GM12872 (cell line): Measurements from ENCODE around the gene PTK6.

Experiments
- TF ChIP-seq, protein P1 (sequence below): IDR thresholded peaks from 3 replicates; pipeline ENCODE4 v1.5.1; 2011; ENCODE audit warnings: low read depth, mild to moderate bottlenecking, low read length, moderate library complexity; ENCODE audit not compliant: insufficient read depth

PTK6 gene

DNA sequence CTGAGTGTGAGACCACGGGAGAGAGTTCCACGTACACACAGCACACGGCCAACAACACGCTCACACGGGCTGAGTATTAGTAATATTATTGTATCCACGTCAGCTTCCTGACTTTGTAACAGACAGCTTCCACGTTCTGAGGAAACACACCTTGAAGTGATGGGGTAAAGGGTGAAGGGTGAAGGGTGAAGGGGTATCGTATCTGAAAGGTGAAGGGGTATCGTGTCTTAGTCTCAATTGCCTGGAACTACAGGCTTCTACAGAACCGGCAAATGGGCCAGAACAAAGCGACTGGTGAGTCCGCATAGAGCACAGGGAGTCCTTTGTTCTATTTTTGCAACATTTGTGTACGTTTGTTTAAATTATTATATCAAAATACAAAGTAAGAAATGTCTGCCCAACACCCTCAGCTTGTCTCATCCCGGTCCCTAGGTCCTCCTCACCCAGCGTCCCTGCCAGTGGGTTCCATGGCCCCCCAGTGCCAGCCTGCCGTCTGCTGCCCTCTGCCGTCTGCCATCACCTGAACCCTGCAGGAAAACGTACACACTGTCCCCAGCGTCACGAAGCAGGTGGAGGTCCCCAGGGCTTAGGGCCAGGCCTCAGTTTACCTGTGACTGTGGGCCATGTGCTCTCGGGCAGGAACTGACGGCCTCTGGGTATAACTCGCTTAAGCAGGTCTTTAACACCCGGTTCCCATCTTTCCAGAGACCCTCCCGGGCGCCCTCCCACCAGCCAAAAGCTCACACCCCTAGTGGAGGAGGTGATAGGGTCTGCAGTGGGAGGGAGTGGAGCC is 41.2 kb upstream of the PTK6 start:
- TF ChIP-seq, protein P1, sequence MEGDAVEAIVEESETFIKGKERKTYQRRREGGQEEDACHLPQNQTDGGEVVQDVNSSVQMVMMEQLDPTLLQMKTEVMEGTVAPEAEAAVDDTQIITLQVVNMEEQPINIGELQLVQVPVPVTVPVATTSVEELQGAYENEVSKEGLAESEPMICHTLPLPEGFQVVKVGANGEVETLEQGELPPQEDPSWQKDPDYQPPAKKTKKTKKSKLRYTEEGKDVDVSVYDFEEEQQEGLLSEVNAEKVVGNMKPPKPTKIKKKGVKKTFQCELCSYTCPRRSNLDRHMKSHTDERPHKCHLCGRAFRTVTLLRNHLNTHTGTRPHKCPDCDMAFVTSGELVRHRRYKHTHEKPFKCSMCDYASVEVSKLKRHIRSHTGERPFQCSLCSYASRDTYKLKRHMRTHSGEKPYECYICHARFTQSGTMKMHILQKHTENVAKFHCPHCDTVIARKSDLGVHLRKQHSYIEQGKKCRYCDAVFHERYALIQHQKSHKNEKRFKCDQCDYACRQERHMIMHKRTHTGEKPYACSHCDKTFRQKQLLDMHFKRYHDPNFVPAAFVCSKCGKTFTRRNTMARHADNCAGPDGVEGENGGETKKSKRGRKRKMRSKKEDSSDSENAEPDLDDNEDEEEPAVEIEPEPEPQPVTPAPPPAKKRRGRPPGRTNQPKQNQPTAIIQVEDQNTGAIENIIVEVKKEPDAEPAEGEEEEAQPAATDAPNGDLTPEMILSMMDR: peak; percentile 34; the same call in 2 of the 3 replicates

DNA sequence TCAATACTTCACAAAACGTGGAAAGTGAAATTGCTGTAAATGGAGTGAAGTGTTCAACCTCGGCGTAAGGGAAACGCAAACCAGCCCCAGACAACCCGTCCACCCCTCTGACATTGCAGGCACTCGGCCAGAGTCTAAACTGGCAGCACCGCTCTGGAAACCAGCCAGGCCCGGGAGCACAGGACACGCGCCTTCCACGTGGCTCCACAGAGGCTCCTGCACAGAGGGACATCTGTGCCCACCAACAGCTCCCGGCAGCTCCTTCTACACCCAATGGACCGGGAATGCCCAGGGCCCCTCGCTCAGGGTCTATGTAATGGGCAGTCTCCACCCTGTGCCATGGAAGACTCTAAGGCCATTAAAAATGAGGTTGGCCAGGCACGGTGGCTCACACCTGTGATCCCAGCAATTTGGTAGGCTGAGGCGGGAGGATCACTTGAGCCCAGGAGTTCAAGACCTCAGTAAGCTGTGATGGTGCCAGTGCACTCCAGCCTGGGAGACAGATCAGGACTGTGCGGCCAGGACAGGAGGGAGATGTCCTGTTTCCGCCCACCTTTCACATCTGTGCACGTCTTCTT is 40.2 kb upstream of the PTK6 start:
- TF ChIP-seq, protein P1: no peak

DNA sequence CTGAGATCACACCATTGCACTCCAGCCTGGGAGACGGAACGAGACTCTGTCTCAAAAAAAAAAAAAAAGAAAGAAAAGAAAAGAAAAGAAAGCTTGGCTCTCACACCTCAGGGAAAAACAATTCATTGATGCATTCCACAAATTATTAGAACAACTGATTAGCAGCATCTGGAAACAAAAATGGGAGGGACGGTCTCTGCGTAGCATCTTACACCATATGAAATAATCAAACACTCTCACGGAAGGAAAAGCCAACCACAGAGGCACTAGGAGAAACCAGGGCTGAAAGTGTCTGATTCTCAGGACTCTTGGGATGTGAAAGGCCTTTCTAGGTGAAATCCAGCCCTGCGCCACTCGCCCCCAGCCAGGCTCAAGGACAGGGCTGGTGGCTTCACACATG is 39.1 kb upstream of the PTK6 start:
- TF ChIP-seq, protein P1: no peak

DNA sequence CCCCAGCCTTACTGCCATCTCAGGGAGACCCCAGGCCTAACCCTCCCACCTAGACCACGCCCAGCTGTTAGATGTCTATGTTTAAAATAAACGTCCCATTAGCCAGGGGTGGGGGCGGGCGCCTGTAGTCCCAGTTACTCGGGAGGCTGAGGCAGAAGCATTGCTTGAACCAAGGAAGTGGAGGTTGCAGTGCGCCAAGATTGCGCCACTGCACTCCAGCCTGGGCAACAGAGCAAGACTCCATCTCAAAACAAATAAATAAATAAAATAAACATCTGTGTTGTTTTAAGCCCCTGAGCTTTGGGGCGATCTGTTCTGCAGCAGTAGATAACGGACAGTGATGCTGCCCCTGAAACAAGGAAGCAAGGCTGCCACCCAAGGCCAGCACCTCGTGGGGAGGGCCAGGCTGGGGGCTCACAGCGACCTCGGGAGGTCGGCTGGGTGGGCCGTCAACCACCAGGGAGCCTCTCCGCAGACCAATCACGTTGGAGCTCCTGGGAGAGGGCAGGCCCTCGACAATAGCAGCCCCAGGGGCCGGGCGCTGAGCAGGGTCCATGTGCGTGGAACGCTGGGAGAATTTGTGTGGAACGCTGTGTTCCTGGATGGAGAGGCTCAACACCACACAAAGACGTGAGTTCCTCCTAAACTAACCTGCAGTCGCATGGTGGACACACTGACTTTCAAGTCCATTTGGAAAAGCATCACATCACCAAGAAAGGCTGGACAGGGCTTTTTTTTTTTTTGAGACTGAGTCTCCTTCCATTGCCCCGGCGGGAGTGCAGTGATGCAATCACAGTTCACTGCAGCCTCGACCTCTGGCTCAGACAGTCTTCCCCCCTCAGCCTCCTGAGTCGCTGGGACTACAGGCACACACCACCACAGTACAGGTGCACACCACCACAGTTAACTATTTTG is 37.9 kb upstream of the PTK6 start:
- TF ChIP-seq, protein P1: no peak

DNA sequence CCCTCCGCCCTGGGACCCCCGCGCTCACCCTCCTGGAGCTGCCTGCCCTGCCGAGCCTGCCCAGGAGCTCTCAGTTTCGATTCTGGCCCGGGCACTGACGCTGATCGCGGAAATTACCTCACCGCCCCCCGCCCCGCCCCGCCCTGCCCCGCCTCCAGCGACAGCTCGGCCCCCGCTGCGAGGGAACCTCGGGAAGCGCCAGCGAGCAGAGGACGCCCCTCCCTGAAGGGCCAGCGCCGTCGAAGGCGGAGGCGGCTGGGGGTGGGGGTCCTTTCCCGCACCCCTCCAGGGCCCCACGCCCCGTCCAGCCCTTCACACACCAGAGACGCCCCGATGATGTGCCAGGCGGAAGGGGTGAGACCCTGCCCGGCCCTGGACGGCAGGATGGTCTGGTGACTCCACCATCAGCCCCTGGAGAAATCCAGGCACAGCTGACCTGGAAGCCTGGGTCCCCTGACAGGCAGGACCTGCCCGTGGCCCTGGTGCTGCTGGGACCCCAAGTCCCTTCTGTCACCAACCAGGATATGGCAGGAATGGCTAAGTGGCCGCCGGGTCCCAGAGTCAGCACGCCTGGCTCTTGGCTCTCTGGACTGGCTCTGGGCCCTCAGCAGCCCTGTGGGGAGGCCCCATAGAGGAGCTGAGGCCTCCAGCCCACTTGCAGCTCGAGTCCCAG is 37.1 kb upstream of the PTK6 start, which contains the start of gene HELZ2:
Gene HELZ2, minus strand, starts transcription at position 84 of the 673 bp plus-strand sequence. CDS start 1,854 bp downstream, outside the sequence.
- TF ChIP-seq, protein P1: no peak

DNA sequence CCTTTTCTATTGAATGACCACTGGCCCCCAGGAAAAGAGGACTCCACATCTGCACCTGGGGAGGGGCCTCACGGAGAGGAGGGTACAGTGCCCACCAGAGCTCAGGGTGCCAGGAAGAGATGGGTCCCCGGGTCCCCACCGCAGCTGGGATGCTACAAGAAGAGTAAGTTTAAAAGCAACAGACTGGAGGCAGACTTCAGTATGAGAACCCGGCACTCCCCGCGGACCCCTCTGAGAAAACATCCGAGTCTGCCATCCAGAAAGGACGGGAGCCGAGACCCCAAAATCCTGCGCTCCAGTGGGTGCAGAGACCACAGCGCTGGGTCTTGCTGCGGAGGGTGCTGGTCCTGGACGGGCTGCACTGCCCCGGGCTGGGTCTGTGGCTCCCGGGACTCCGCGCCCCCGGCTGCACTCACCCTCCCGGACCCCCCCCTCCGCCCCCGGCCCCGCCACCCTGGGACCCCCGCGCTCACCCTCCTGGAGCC is 36.5 kb upstream of the PTK6 start:
- TF ChIP-seq, protein P1: no peak
